AG09319 (cell line): Measurements from ENCODE around the gene CEP104.

ENCODE experiments used
- DNase-seq: peaks from one replicate; pipeline ENCODE4 v3.0.0-alpha.2; 2010; ENCODE audit warnings: low read depth; ENCODE audit errors: extremely low read depth
- CTCF ChIP-seq: IDR thresholded peaks from 2 replicates; pipeline ENCODE4 v1.5.1; 2011; ENCODE audit warnings: low read depth, mild to moderate bottlenecking, inconsistent platforms, low read length, moderate library complexity

Gene CEP104

GRCh38 chr1:3898994-3899753 is 42.2 kb upstream of the CEP104 start:
- no peak for DNase-seq
- TF ChIP-seq CTCF = no peak

GRCh38 chr1:3898475-3898735 is 41.4 kb upstream of the CEP104 start:
- TF ChIP-seq CTCF = no peak
- no peak for DNase-seq

- DNase-seq = no peak
- TF ChIP-seq CTCF = no peak
Observed at GRCh38 chr1:3896396-3897000, 39.5 kb upstream of the CEP104 start.

GRCh38 chr1:3895951-3896325 is 38.9 kb upstream of the CEP104 start:
- DNase-seq = no peak
- TF ChIP-seq CTCF = no peak

GRCh38 chr1:3895279-3895950 is 38.4 kb upstream of the CEP104 start:
- TF ChIP-seq CTCF = no peak
- no peak for DNase-seq

- DNase-seq = no peak
- no peak for TF ChIP-seq CTCF
Observed at GRCh38 chr1:3894626-3895278, 37.7 kb upstream of the CEP104 start.

GRCh38 chr1:3893190-3893589 is 36.2 kb upstream of the CEP104 start:
- DNase-seq = no peak
- no peak for TF ChIP-seq CTCF
